EL (cell line): ENCODE data around the gene SLC40A1.
"Not testable (repeated sequence)": the region's sequence is repeated elsewhere in the genome, so short reads cannot be mapped to it uniquely, and the experiment has no call there.

Source experiments
- DNase-seq: peaks from one replicate; pipeline ENCODE4 v3.0.0-alpha.2; 2016

The SLC40A1 gene, protein sequence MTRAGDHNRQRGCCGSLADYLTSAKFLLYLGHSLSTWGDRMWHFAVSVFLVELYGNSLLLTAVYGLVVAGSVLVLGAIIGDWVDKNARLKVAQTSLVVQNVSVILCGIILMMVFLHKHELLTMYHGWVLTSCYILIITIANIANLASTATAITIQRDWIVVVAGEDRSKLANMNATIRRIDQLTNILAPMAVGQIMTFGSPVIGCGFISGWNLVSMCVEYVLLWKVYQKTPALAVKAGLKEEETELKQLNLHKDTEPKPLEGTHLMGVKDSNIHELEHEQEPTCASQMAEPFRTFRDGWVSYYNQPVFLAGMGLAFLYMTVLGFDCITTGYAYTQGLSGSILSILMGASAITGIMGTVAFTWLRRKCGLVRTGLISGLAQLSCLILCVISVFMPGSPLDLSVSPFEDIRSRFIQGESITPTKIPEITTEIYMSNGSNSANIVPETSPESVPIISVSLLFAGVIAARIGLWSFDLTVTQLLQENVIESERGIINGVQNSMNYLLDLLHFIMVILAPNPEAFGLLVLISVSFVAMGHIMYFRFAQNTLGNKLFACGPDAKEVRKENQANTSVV

GRCh38 chr2:189580658-189581353 lies at the start of gene SLC40A1:
SLC40A1 (minus strand) TSS chr2:189580786; CDS start chr2:189580460, 326 bp downstream.
- peak; percentile 69 for DNase-seq

DNA sequence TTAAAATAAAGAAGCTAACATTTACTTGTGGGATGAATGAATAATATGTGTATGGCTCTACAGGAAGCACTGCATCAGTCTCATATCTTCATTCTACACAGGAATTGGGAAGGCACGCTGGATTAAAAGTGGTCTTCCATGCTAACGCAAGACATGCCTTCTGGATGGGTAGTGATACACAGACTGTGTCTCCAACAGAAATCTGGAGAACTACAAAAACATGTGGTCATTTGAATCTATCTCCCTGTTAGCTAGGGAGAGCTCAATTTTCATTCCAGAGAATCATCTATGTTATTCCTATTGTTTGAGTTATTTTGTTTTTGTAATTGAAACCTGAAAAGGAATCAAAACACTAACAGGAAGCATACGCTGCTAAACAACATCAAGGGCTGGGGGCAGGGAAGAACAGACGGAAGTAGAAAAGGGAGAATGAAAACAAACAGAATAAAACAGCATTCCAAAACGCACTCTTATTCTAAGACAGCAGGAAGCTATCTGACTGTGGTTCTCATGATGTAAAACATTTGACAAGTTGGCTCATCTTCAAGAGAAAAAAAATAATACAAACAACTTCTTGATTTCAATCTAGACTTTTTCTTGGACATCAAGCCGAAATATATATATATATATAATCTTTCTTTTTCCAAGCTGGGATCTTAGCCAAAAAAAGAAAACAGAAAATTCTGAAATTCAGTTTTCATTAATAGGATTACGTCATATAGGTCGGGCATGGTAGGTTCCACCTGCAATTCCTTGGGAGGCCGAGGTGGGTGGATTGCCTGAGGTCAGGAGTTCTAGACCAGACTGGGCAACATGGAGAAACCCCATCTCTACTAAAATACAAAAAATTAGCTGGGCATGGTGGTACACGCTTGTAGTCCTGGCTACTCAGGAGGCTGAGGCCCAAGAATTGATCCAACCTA lies 49.2 kb upstream of the SLC40A1 start:
- DNase-seq: no peak

- DNase-seq: no peak
Measured at GRCh38 chr2:189628817-189629530, 48.4 kb upstream of the SLC40A1 start.

DNA sequence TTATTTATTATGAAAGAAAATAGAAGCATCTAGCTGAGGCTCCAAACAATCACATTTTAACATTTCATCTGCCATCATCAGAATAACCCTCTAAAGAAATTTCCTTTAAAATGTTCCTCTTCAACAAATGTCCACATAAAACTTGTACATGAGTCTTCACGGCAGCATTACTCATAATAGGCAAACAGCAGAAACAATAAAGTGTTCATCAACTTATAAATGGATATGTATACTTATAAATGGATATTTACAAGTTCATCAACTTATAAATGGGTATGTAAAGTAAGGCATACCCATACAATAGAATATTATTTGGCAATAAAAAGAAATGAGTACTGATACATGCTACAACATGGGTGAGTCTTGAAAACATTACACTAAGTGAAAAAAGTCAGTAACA lies 47.2 kb upstream of the SLC40A1 start:
- DNase-seq: no peak

DNA sequence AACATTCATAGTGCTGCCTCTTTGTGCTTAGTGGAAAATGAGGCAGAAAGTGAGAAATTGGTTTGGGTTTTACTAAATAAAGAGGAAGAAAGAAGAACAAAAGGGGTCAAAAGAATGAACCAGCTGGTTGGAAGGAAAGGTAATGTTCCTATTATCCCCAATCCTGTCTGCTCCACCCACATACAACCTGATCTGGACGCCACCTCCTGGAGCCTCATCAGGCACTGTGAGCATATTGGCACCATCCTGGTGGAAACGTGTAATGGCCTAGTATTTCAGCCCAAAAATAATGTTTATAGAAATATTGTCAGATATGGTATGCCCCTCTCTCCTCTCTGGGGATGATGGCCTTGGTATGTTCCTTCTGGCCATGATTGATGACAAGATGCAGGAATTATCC lies 45.0 kb upstream of the SLC40A1 start:
- DNase-seq: no peak

GRCh38 chr2:189624648-189625355 lies 44.2 kb upstream of the SLC40A1 start:
- no peak for DNase-seq

GRCh38 chr2:189623049-189623448 lies 42.5 kb upstream of the SLC40A1 start:
- no peak for DNase-seq

DNA sequence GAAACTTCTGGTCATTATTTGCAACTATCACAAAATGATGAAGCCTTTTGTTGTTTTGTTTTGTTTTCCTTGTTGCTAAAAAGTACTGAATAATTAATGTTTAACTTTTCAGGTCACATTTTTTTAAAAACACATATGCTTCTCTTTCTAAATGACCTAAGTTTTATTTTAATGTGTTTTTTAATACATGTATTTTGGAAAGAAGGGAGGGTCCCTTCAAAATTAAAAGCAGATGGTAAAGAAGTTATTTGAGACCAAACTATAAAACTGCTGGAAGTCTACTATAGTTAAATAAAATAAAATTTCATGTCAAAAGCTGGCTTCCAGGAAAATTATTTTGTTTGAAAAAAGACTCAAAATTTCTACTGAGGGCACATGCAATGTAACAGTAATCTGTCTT lies 41.2 kb upstream of the SLC40A1 start:
- DNase-seq: no peak

- no peak for DNase-seq
Measured at GRCh38 chr2:189618197-189618596, 37.6 kb upstream of the SLC40A1 start.

DNA sequence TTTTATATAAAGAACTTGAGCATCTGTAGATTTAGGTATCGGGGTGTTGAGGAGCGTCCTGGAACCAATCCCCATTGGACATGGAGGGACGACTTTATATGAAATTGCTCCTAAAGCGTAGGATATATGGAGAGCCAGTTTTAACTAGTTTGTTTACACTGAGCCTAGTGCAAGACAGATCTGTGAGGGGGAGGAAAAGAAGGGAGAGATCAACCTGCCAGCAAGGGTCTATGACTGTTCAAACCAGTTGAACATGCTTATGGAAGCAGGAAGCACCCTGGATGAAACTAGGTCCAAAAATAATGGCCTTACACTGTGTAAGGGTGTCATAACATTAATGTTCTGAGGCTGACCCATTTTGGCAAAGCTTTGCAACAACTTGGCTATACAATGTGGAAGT lies 34.0 kb upstream of the SLC40A1 start:
- DNase-seq: no peak

DNA sequence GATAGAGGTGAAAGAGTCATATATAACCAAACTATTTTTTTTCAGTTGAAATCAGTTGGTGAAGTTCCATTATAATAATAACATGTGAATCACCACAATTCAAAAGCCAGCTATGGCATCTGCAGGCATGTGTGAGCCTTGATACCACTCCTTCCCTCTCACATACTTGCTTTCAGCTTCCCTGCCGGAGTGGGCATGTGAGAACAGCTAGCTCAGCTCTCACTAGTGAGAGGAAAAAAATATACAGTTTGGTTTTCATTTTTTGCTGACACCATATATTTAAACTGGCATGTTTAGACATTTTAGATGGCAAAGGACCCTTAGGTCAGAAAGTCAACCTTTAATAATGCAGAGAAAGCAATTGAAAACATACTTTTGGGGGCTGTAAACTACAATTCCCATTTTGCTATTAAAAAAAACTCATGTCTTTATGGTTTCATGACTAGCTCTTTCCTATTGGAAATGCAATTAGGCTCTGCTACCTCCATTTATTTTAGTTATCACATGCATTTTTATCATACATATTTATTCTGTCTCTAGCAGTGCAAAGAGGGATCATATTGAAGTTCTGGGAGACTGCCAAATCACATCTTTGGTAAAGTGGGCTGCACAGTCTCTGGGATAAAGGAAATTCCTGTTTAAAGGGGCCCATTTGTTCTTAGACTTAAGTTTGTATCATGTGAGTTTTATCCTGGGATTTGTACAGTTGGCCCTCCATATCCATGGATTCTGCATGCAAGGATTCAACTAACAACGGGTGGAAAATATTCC lies 33.2 kb upstream of the SLC40A1 start:
- peak; percentile 67 for DNase-seq

DNA sequence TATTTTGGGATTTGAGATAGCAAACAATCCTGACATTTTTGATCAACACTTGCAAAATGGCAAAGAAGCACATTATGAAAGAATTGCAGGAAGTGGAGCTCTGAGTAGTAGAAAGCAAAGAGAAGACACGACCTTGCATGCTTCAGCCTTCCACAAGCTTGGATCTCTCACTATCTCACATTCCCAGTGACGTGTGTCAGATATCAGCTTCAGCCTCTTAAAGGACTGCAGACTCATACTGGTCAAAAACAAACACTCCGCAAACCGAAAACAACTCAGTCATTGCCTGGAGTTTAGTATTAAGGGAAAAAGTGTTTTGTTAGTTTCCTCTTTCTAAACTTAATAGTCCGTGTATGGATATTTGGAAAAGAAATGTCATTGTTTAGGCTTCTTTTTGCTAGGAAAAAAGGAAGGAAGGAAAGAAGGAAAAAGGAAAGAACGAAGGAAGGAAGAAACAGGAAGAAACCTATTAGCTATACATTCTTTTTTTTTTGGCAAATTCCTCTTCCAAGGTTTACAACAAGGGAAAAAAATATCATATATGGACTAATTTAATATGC lies 32.6 kb upstream of the SLC40A1 start:
- DNase-seq: peak; percentile 91

DNA sequence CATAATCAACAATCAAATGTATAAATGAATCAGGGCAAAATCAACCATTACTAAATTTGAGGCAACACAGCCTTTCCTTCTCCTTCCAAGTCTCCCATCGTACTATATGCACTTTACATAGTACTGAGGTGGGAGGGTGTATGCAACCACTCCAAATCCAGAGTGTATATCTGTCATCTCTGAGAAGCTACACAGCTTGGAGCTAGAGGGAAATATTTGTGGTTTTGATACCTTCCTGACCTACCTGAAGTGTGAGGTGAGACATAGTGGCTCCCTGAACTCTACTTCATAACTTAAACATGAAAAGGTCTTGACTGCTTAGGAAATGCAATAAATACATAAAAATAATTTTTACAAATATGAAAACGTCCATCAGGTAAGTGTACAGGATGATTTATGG lies 30.1 kb upstream of the SLC40A1 start:
- no peak for DNase-seq

DNA sequence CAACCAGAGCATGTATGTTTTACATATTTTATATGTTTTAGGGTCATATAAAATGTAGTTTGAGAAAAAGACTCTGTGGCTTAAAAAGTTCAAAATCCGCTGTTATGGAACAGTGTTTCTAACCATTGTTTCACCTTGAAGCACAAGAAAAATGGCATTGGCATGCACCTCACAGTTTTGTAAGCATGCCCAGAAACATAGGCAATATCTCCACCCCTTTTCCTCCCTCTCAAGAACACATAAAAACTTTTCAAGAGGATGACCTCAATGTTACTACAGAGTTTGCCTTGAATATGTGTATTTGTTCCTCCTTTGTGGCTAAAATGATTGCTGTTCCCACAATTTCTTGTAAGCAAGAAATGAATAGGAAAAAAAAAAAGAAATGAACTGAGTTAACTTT lies 29.3 kb upstream of the SLC40A1 start:
- DNase-seq: no peak

- DNase-seq: peak; percentile 45
Measured at GRCh38 chr2:189609423-189609816, 28.8 kb upstream of the SLC40A1 start.

- peak; percentile 62 for DNase-seq
Measured at GRCh38 chr2:189608795-189609422, 28.3 kb upstream of the SLC40A1 start.

- no peak for DNase-seq
Measured at GRCh38 chr2:189608170-189608569, 27.6 kb upstream of the SLC40A1 start.

DNA sequence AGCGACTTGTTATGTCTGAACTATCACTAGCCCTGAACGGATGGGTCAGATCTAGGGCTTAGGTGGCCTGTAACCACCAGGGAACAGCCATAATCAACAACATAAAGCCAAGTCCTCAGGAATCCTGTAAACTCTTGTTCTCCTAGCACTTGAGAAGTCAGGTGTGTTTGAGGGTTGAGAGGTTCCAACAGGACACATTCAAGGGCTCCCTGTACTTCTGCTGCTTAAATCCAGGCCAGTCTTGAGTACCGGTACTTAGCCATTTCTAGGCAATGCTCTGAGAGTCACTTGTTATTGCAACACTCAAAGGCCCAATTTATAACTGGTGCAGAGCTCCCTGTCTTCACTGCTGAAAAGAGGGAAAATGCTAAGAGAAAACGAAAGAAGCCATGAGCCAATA lies 21.6 kb upstream of the SLC40A1 start:
- DNase-seq: no peak

DNA sequence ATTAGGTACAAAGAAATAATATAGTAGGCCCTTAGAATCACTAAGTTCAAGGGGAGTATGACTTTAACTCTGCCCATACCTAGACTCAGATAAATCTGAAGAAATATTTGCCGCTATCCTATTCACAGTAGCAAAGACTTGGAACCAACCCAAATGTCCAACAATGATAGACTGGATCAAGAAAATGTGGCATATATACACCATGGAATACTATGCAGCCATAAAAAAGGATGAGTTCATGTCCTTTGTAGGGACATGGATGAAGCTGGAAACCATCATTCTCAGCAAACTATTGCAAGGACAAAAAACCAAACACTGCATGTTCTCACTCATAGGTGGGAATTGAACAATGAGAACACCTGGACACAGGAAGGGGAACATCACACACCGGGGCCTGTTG lies 21.1 kb upstream of the SLC40A1 start:
- not testable (repeated sequence) for DNase-seq

DNA sequence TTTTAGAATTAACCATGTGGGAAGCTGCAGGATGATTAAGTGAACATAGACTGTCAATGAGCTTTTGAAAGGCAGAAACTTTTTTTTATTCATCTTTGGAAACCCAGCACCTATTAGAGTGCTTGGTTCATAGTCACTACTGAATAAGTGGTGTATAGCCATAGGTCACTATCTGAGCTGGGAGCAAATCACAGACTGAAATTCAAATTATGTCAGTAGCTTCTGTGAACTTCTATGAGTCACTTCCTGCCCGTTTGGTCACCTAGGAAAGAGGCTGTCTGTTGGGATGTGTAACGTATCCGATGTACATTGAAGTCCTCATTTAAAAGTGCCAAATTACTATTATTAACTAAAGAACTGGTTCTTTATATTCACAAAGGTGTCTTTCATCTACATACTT lies 20.5 kb upstream of the SLC40A1 start:
- DNase-seq: peak; percentile 26
